ENCODE results near the gene SLC44A2. TPM values are rescaled to one million over a fixed set of nuclear protein-coding genes. Genes with fewer than 3 reads are reported as not detected.

SLC44A2 gene
- total and polyA plus RNA-seq, 2 donors from 2014 or later, result 150 to 345 TPM

GRCh38 chr19:10682397-10683063 is 57.2 kb downstream of the SLC44A2 start:
- Histone ChIP-seq H3K4me3 (ENCODE audit: low read length in 3 of 3) (no peak overlapping the region), H3K36me3 (ENCODE audit: control insufficient read depth in 2 of 3, insufficient read depth in 3 of 3, low read length in 3 of 3) (peaks cover 26 to 87% (median 65%) of the 10 kb centered on the region in 3 donors), H3K27ac (ENCODE audit: low read depth in 2 of 2, low read length in 2 of 2) (no peak overlapping the region), H3K9ac (ENCODE audit: low read length in 3 of 3) (no peak overlapping the region), H3K9me3 (ENCODE audit: control insufficient read depth in 2 of 3, insufficient read depth in 1 of 3, low read length in 3 of 3) (no peaks in the 10 kb centered on the region), H3K27me3 (ENCODE audit: control insufficient read depth, insufficient read depth, low read length) (no peaks in the 10 kb centered on the region), H3K4me1 (ENCODE audit: control insufficient read depth in 2 of 3, insufficient read depth in 2 of 3, low read depth in 1 of 3, low read length in 3 of 3) (no peaks in the 10 kb centered on the region)
- intact Hi-C loops (cut with DNase I), result no loop called here
- DNase-seq (no peak), FAIRE-seq (no peak)
- TF ChIP-seq, protein P1, sequence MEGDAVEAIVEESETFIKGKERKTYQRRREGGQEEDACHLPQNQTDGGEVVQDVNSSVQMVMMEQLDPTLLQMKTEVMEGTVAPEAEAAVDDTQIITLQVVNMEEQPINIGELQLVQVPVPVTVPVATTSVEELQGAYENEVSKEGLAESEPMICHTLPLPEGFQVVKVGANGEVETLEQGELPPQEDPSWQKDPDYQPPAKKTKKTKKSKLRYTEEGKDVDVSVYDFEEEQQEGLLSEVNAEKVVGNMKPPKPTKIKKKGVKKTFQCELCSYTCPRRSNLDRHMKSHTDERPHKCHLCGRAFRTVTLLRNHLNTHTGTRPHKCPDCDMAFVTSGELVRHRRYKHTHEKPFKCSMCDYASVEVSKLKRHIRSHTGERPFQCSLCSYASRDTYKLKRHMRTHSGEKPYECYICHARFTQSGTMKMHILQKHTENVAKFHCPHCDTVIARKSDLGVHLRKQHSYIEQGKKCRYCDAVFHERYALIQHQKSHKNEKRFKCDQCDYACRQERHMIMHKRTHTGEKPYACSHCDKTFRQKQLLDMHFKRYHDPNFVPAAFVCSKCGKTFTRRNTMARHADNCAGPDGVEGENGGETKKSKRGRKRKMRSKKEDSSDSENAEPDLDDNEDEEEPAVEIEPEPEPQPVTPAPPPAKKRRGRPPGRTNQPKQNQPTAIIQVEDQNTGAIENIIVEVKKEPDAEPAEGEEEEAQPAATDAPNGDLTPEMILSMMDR (IDR thresholded peaks at IDR 0.05; ENCODE audit: borderline replicate concordance, extremely low read depth, insufficient read depth), result no peak

GRCh38 chr19:10683064-10683426 is 57.7 kb downstream of the SLC44A2 start:
- Histone ChIP-seq H3K4me1 (ENCODE audit: control insufficient read depth in 2 of 3, insufficient read depth in 2 of 3, low read depth in 1 of 3, low read length in 3 of 3) (no peaks in the 10 kb centered on the region), H3K9me3 (ENCODE audit: control insufficient read depth in 2 of 3, insufficient read depth in 1 of 3, low read length in 3 of 3) (no peaks in the 10 kb centered on the region), H3K4me3 (ENCODE audit: low read length in 3 of 3) (no peak overlapping the region), H3K27me3 (ENCODE audit: control insufficient read depth, insufficient read depth, low read length) (no peaks in the 10 kb centered on the region), H3K27ac (ENCODE audit: low read depth in 2 of 2, low read length in 2 of 2) (no peak overlapping the region), H3K36me3 (ENCODE audit: control insufficient read depth in 2 of 3, insufficient read depth in 3 of 3, low read length in 3 of 3) (peaks cover 24 to 81% (median 60%) of the 10 kb centered on the region in 3 donors), H3K9ac (ENCODE audit: low read length in 3 of 3) (no peak overlapping the region)
- DNase-seq (no peak), FAIRE-seq (no peak)
- intact Hi-C loops (cut with DNase I), result no loop called here
- TF ChIP-seq, protein P1 (IDR thresholded peaks at IDR 0.05; ENCODE audit: borderline replicate concordance, extremely low read depth, insufficient read depth), result no peak

DNA sequence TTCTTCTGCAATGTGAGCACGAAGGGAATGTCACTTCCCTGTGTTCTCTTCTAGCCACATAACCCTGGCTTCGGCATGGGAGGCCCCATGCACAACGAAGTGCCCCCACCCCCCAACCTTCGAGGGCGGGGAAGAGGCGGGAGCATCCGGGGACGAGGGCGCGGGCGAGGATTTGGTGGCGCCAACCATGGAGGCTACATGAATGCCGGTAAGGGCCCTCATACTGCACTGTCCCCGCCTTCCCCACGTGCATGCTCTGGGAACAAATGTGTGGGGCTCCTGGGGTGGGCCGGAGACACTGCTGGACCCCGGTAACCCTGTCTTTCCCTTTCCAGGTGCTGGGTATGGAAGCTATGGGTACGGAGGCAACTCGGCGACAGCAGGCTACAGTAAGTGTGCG is 58.2 kb downstream of the SLC44A2 start:
- H3K9ac ChIP-seq (ENCODE audit: low read length in 3 of 3), result no peak overlapping the region
- no peak overlapping the region for H3K4me3 ChIP-seq (ENCODE audit: low read length in 3 of 3)
- H3K9me3 ChIP-seq (ENCODE audit: control insufficient read depth in 2 of 3, insufficient read depth in 1 of 3, low read length in 3 of 3), result no peaks in the 10 kb centered on the region
- FAIRE-seq (no peak), DNase-seq (no peak)
- H3K4me1 ChIP-seq (ENCODE audit: control insufficient read depth in 2 of 3, insufficient read depth in 2 of 3, low read depth in 1 of 3, low read length in 3 of 3), result no peaks in the 10 kb centered on the region
- H3K27me3 ChIP-seq (ENCODE audit: control insufficient read depth, insufficient read depth, low read length), result no peaks in the 10 kb centered on the region
- H3K36me3 ChIP-seq (ENCODE audit: control insufficient read depth in 2 of 3, insufficient read depth in 3 of 3, low read length in 3 of 3), result peaks cover 23 to 80% (median 56%) of the 10 kb centered on the region in 3 donors
- TF ChIP-seq, protein P1 (IDR thresholded peaks at IDR 0.05; ENCODE audit: borderline replicate concordance, extremely low read depth, insufficient read depth), result no peak
- intact Hi-C loops (cut with DNase I), result no loop called here
- H3K27ac ChIP-seq (ENCODE audit: low read depth in 2 of 2, low read length in 2 of 2), result no peak overlapping the region

DNA sequence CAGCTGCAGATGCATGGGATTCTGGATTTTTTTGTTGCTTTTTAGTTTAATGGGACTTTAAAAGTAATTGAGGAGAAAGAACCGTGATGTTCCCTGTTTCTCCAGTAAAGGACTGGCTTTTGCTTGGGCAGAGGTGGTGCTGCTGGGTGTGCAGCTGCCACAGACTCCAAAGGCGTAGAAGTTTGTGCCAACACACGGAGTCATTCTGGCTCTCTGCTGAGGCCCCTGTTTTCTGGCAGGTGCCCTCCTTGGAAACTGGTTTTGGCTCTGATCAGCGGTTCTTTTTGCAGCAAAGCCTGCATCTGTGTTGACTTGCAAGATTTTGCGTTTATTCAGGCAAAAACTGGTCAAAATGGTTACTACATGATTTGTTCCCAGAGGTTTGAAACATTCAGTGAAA is 59.9 kb downstream of the SLC44A2 start:
- no peak overlapping the region for H3K27ac ChIP-seq (ENCODE audit: low read depth in 2 of 2, low read length in 2 of 2)
- H3K9me3 ChIP-seq (ENCODE audit: control insufficient read depth in 2 of 3, insufficient read depth in 1 of 3, low read length in 3 of 3), result no peaks in the 10 kb centered on the region
- no peak overlapping the region for H3K4me3 ChIP-seq (ENCODE audit: low read length in 3 of 3)
- no peak for DNase-seq
- intact Hi-C loops (cut with DNase I), result no loop called here
- H3K9ac ChIP-seq (ENCODE audit: low read length in 3 of 3), result no peak overlapping the region
- H3K36me3 ChIP-seq (ENCODE audit: control insufficient read depth in 2 of 3, insufficient read depth in 3 of 3, low read length in 3 of 3), result peaks cover 12 to 78% (median 46%) of the 10 kb centered on the region in 3 donors
- H3K4me1 ChIP-seq (ENCODE audit: control insufficient read depth in 2 of 3, insufficient read depth in 2 of 3, low read depth in 1 of 3, low read length in 3 of 3), result no peaks in the 10 kb centered on the region
- H3K27me3 ChIP-seq (ENCODE audit: control insufficient read depth, insufficient read depth, low read length), result no peaks in the 10 kb centered on the region
- TF ChIP-seq, protein P1 (IDR thresholded peaks at IDR 0.05; ENCODE audit: borderline replicate concordance, extremely low read depth, insufficient read depth), result no peak
- FAIRE-seq, result no peak

All from kidney (tissue), 14 donors.